ENCODE measurements around the gene GALNT7.
A peak's percentile ranks its signal among the peaks of the same experiment; 100 is the strongest.

GALNT7 gene

DNA sequence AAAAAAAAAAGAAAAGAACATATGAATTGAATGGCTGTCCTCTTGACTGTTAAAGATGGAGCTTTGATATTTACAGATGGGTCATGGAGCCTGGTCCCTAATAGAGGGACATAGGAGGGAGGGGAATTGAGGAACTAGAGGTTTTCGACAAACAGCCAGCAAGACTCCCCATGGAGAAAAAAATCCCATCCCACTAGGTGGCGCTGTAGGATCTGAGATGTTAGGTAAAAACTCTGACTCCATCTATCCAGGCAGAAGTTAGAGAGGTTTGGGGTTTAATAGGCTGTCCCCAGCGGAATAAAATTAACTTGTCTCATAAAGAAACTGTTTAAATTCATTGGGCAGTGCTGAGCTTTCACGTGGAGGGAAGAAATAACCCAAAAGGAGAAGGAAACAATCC, 119.7 kb downstream of the GALNT7 start:
- peak; percentile 87 for DNase-seq (ENCODE audit: low read depth)
- H3K4me3 ChIP-seq (ENCODE audit: low read depth, low read length) = peak overlapping the region; percentile 48
- TF ChIP-seq, protein P1, sequence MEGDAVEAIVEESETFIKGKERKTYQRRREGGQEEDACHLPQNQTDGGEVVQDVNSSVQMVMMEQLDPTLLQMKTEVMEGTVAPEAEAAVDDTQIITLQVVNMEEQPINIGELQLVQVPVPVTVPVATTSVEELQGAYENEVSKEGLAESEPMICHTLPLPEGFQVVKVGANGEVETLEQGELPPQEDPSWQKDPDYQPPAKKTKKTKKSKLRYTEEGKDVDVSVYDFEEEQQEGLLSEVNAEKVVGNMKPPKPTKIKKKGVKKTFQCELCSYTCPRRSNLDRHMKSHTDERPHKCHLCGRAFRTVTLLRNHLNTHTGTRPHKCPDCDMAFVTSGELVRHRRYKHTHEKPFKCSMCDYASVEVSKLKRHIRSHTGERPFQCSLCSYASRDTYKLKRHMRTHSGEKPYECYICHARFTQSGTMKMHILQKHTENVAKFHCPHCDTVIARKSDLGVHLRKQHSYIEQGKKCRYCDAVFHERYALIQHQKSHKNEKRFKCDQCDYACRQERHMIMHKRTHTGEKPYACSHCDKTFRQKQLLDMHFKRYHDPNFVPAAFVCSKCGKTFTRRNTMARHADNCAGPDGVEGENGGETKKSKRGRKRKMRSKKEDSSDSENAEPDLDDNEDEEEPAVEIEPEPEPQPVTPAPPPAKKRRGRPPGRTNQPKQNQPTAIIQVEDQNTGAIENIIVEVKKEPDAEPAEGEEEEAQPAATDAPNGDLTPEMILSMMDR (IDR thresholded peaks at IDR 0.05; ENCODE audit: low read depth, low read length) = peak; percentile 44
- TF ChIP-seq POLR2A (IDR thresholded peaks at IDR 0.05; ENCODE audit: extremely low read depth, insufficient read length) = no peak

GRCh38 chr4:173288698-173289352, 120.2 kb downstream of the GALNT7 start:
- H3K4me3 ChIP-seq (ENCODE audit: low read depth, low read length) = peak overlapping the region; percentile 48
- no peak for DNase-seq (ENCODE audit: low read depth)
- TF ChIP-seq MYC (IDR thresholded peaks at IDR 0.05; ENCODE audit: low read depth, low read length) = no peak
- TF ChIP-seq MAX (IDR thresholded peaks at IDR 0.05; ENCODE audit: low read depth, low read length) = no peak
- no peak for TF ChIP-seq POLR2A (IDR thresholded peaks at IDR 0.05; ENCODE audit: extremely low read depth, insufficient read length)
- TF ChIP-seq, protein P1 (IDR thresholded peaks at IDR 0.05; ENCODE audit: low read depth, low read length) = no peak

GRCh38 chr4:173289353-173289727, 120.7 kb downstream of the GALNT7 start:
- TF ChIP-seq MYC (IDR thresholded peaks at IDR 0.05; ENCODE audit: low read depth, low read length) (no peak), POLR2A (IDR thresholded peaks at IDR 0.05; ENCODE audit: extremely low read depth, insufficient read length) (no peak), MAX (IDR thresholded peaks at IDR 0.05; ENCODE audit: low read depth, low read length) (no peak)
- TF ChIP-seq, protein P1 (IDR thresholded peaks at IDR 0.05; ENCODE audit: low read depth, low read length) = no peak
- H3K4me3 ChIP-seq (ENCODE audit: low read depth, low read length) = peak overlapping the region; percentile 48
- DNase-seq (ENCODE audit: low read depth) = peak; percentile 57

GRCh38 chr4:173291899-173292298, 123.3 kb downstream of the GALNT7 start:
- TF ChIP-seq MAX (IDR thresholded peaks at IDR 0.05; ENCODE audit: low read depth, low read length) (no peak), POLR2A (IDR thresholded peaks at IDR 0.05; ENCODE audit: extremely low read depth, insufficient read length) (no peak), MYC (IDR thresholded peaks at IDR 0.05; ENCODE audit: low read depth, low read length) (no peak)
- TF ChIP-seq, protein P1 (IDR thresholded peaks at IDR 0.05; ENCODE audit: low read depth, low read length) = no peak
- H3K4me3 ChIP-seq (ENCODE audit: low read depth, low read length) = no peak overlapping the region
- no peak for DNase-seq (ENCODE audit: low read depth)

DNA sequence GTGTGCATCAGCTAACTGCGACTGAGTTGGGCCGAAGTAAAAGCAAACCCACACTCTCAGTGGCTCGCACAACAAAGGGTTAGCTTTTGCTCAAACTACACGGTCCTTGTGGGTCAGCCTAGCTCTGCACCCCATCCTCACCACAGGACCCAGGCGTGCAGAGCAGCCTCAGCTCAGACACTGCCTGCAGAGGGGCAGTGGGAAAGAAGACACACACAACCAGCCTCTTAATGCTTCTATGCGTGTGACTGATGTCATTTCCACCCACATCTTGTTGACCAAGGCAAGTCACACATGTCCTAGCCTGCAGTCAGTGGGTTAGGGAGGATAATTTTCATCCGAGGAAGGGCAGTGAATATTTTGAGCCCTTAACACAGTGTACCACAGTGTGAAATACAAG, 125.1 kb downstream of the GALNT7 start:
- TF ChIP-seq MAX (IDR thresholded peaks at IDR 0.05; ENCODE audit: low read depth, low read length) (no peak), MYC (IDR thresholded peaks at IDR 0.05; ENCODE audit: low read depth, low read length) (no peak), POLR2A (IDR thresholded peaks at IDR 0.05; ENCODE audit: extremely low read depth, insufficient read length) (no peak)
- TF ChIP-seq, protein P1 (IDR thresholded peaks at IDR 0.05; ENCODE audit: low read depth, low read length) = no peak
- no peak for DNase-seq (ENCODE audit: low read depth)
- H3K4me3 ChIP-seq (ENCODE audit: low read depth, low read length) = no peak overlapping the region

- no peak for DNase-seq (ENCODE audit: low read depth)
- no peak overlapping the region for H3K4me3 ChIP-seq (ENCODE audit: low read depth, low read length)
- TF ChIP-seq POLR2A (IDR thresholded peaks at IDR 0.05; ENCODE audit: extremely low read depth, insufficient read length) = no peak
- TF ChIP-seq, protein P1 (IDR thresholded peaks at IDR 0.05; ENCODE audit: low read depth, low read length) = no peak
- TF ChIP-seq MAX (IDR thresholded peaks at IDR 0.05; ENCODE audit: low read depth, low read length) = no peak
- TF ChIP-seq MYC (IDR thresholded peaks at IDR 0.05; ENCODE audit: low read depth, low read length) = no peak
Measured at GRCh38 chr4:173294444-173294843, 125.8 kb downstream of the GALNT7 start.
